HG02763 (cell line): Measurements from ENCODE around the gene ENAH.
"Not testable (repeated sequence)": the region's sequence is repeated elsewhere in the genome, so short reads cannot be mapped to it uniquely, and the experiment has no call there.

Experiments
- ATAC-seq: cut with Tn5 transposase; IDR thresholded peaks from one replicate; pipeline ENCODE4 v1.9.1; 2021; ENCODE audit warnings: mild to moderate bottlenecking, moderate library complexity; ENCODE audit not compliant: unreplicated experiment

Gene ENAH

DNA sequence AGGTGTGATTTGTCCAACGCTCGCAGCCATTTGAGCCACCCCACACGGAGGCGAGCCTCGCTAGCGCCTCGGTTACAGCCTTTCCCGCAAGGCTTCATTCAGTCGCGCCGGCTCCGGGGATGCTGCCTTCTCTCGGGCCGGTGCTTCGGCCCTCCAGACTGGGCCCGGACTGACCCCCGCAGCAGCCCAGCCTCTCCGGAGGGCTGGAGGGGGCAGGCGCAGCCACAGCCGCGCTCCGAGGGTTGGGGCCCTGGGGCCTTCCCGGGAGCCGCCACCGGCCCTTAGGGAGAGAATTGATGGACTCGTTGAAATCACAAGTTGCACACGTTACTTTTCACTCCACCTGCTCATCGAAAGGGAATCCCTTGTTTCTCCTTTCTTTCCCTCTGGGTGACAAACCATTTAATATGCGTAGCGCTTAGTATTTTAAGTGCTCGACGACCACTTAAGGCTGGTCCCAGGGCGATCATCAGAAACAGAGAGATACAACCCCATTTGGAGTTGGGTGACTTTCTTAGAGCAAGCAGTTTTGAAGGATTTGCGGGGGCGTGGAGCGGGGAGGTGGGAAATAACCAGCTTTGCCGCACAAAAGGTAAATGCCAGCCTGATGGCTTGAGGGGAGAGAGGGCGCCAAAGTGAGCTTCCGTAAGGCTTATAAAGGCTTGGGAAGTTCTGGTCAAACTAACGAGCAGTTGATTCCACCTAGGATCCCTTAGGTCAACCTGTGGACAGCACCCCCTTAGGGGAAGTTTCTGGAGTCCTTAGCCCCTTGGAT lies 24.6 kb upstream of the ENAH start:
- ATAC-seq = no peak

DNA sequence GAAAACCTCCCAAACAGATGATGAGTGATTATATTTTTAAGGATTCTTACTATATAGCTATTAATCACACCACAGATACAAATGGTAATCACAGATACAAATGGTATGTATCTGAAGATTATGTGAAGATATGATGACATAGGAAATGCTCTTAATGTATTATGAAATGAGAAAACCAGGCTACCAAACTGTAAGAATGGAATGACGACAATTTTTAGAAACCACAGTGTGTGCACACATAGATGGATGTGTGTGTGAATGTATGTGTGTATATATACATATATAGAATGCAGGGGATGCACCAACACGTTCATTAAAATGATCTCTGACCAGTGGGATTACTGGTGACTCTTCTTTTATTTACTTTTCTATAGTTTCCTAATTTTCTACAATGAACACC lies 21.5 kb upstream of the ENAH start:
- no peak for ATAC-seq

DNA sequence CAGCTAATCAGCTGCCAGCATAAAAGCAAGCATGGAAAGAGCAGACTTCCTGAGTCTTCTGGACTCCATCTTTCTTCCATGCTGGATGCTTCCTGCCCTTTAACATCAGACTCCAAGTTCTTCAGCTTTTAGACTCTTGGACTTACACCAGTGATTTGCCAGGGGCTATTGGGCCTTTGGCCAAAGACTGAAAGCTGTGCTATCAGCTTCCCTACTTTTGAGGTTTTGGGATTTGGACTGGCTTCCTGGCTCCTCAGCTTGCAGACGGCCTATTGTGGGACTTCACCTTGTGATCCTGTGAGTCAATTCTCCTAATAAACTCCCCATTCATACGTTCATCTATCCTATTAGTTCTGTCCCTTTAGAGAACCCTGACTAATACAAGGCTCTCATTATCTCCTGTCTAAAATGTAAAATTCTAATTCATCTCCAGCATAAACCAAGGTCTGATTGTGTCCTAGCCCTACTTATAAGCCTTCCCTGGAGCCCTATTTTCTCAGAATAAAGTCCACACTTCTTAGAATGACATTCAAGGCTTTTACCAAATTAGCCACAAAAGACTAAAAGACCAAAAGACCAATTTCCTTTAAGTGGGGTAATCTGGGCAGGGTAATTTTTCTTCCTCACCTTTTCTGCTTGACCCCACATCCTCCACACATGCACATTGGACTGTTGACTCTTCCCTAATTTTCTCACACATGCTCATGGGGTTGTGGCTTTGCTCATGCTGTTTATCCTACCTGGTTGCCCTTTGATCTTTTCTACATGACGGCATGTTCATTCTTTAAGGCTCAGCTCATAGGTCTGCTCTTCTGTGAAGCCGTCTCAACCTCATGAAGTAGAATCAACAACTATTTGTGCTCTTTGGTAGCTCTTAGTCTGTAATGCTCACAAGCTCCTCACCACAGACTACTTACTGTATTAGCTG lies 18.1 kb upstream of the ENAH start:
- no peak for ATAC-seq

DNA sequence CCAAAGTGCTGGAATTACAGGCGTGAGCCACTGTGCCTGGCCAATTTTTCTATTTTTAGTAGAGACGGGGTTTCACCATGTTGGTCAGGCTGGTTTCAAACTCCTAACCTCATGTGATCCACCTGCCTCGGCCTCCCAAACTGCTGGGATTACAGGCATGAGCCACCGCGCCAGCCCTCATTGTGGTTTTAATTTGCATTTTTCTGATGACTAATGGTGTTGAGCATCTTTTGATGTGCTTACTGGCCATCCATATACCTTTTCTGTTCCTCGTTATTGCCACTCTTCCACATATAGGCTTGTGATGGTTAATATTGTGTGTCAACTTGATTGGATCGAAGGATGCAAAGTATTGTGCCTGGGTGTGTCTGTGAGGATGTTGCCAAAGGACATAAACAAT lies 17.4 kb upstream of the ENAH start:
- ATAC-seq = no peak

DNA sequence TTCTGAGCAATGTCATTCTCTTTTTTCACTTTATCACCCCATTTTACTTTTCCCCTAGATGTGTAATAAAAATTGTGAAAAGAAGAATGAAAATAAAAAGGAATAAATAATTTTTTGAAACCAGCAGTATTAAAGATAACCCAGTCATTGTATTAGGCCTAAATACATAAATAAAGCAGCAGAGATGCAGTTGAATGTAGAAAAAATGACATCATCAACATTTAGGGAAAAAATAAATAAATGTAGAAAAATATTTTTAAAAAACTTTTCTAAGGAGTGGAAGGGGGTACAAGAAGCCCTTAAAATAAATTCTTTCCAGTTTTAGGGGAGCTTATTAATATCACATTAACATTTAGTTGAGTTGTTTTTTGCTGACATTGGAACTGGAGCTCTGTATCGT lies 15.3 kb upstream of the ENAH start:
- ATAC-seq = no peak

DNA sequence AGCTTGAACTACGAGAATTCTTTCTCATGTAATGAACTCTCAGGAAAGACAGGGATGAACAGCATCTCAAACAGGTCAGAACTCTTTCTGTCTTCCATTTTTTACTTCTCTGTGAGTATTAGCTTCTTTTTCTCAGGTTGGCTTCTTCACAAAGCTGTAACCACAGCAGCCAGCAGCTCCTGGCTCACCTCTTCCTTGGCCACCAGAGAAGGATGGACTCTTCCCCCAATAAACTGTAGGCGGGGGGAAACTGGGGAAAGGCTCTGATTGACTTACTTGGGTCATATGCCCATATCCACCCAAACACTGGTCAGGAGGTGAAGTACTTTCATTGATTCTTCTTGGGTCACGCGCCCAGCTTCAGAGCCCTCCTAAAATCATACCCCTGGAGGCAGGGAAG lies 14.4 kb upstream of the ENAH start:
- no peak for ATAC-seq

DNA sequence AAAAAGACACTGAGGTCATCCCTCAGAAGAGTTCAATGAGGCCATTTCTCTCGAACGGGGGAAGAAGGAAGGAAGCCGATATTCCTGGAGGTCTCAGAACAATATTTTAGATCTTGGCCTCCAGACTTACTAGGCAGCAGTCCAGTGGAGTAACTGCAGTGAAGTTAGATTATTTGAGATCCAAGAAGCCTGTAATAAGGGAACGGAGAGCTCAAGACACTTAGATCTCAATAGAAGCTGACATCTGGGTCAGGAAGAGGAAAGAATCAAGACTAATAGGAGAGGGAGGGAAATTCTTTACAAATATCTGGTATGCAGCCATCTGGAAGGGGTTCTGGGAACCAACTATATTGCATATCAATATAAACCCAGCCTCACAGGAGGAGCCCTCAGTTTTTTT lies 13.6 kb upstream of the ENAH start:
- no peak for ATAC-seq

DNA sequence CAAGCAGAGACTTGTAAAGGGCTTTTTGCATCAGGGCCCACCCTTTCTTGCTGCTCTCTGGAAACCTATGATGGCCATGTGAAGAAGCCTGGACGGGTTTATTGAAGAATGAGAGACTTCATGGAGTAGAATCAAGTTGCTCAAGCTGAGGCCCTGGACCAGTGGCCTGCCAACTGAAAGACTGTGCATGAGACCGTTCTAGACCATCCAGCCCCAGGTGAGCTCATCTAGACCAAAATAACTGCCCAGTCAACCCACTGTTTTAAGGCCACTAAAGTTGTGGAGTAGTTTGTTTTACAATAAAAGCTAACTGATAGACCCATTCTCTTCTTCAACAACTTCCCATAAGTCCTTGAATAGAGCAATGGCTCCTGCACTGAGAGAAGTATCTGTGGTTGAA lies 11.8 kb upstream of the ENAH start:
- ATAC-seq = no peak

DNA sequence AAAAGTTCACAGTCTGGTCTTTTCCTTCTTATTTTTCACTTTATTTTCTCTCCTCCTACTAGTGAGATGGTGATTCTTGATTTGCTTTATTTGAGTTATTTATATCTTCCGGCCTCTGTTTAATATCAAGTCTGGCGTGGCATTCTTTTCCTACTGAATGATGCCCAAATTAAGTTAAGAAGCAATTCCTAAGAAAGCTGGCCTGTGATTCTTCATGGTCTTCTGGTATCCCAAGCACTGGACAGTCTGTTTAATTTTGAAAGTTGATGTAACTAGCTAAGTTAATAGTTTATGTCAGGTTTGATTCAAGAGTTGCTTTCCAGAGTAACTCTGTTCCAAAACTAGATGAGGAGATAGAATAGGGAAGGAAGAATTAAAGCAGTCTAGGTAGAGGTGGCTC lies 9.2 kb upstream of the ENAH start:
- no peak for ATAC-seq

DNA sequence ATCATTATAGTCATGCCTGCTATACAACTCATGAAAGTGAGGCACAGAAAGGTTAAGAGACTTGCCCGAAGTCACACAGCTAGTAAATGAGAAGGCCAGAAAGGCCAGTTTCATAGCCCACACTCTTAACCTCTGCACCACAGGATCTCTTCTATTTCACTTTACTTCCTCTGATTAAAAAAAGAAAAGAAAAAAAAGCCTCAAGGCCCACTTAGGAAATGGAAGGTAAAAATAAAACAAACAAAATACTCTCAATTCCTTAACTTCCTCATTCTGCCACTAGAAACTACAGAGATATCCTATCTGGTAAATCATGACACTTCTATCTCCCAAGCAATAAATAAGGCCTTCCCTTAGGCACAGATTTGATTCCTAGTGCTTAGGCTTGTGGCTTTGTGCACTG lies 7.6 kb upstream of the ENAH start:
- ATAC-seq = no peak

DNA sequence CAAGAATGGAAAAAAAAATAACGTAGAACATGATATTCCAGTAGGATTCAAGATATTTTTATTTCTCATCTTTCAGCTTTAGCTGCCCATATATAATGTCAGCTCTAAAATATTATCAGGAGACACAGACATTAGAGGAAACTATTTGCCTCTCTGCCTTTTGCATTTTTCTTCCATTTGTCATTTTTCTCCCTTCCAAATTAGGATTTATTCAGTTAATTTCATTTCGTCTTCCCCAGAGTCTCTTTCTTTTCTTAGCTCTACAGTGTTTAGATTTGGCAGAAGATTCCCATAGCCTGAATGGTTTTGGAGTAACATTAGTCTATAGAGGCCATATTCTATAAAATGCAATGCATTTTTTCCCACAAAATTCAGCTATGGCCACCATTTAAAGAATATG lies 5.1 kb upstream of the ENAH start:
- ATAC-seq = no peak

DNA sequence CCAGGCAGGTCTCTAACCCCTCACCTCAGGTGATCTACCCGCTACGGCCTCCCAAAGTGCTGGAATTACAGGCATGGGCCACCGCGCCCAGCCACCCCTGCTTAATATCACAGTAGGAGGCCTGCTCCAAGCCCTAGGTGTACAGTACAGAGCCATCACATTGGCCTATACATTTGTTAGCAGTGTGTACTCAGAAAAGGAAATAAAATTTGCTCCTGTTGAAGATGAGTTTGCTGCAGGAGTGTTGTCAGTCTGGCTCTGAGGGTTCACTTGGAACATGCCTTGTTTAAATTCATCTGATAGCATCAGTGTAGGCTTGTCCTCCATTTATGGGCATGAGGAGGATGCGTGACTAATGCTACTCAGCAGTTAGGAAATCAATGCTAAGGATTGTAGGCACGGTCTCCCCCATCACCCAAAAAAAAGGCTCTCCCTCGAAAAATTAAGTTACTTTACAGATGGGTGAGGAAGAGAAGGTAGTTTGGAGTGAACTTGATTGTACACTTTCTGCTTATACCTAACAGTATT lies 4.6 kb upstream of the ENAH start:
- ATAC-seq = no peak

DNA sequence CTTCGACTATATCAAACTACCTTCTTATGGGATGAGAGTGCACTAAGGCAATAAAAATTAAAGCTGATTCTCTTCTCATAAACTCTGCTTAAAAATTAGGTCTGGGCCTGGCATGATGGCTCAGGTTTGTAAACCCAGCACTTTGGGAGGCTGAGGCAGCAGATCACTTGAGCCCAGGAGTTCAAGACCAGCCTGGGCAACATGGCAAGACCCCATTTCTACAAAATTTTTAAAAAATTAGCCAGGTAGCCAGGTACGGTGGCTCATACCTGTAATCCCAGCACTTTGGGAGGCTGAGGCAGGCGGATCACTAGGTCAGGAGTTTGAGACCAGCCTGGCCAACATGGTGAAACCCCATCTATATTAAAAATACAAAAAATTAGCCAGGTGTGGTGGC lies 3.3 kb upstream of the ENAH start:
- not testable (repeated sequence) for ATAC-seq

DNA sequence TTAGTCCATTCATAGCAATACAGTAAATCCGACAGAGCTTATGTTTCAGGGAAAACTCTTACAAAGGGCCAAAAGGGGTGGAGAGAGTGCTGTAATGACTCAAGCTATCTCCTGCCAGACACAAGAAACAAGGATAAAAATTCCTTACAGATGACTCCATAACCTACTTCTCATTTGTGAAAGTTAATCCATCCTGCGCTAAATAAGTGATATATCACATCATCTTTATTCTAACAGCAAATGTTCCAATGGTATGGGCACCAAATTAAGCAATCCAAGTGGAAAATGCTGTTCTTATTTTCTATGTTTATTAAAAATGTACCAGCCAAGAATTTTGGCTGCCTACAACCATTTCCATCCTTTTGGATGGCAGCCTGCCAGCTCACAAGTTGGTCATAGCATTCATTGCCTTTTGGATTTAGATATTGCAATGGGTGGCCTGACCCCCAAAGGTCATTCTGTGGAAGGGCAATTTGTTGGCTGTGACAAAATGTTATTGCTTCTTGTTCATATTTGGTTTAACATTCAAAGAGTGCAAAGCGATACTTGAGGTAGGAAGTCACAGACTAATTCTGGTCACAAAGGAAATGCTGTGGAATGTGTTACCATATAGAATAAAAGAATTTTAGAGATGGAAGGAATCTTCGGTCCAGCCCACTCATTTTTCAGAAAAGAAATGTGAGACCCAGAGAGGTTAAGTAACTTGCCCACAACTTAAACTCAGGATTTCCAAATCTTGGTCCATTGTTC lies 2.8 kb upstream of the ENAH start:
- ATAC-seq = no peak

DNA sequence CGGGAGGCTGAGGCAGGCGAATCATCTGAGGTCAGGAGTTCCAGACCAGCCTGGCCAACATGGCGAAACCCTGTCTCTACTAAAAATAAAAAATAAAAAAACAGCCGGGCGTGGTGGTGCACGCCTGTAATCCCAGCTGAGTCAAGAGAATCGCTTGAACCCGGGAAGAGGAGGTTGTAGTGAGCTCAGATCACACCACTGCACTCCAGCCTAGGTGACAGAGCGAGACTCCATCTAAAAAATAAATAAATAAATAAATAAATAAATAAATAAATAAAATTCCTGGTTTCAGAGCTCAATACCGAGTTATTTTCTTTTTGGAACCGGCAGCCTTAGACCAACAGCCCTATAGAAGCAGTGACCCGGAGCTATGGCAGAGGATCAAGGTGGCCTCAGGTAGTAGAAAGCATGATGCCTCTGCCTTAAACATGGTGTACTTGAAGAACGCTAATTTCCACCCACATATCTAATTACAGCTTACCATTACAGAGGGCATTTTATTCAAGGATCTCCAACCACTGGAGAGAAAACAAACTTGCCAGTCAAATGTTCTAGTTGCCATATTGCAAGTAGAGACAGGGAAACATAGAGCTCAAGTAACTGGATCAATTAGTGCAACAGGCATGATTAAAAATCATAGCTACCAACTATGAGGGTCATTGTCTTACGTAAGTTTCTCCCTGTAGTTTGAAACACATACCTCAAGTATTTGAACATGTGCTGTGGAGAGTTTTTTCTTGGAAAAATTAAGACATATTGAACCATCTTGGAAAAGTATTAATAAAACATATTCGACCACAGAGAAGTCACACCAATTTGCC lies 2.0 kb upstream of the ENAH start:
- ATAC-seq = no peak

DNA sequence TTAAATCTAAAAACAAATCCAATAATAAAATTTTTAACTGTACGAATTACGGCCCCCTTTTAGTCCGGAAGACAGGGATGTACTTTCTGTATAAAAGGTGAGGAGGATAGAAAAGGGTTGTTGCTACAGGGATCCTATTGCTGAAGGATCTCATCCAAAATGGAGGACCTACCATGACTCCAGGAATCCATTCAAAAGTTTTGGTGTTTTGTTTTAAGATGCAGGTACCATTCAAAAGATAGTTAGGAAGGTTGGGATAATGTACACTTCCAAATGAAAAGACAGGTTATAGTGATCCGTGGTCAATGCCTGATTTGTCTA lies 1.3 kb upstream of the ENAH start:
- no peak for ATAC-seq

DNA sequence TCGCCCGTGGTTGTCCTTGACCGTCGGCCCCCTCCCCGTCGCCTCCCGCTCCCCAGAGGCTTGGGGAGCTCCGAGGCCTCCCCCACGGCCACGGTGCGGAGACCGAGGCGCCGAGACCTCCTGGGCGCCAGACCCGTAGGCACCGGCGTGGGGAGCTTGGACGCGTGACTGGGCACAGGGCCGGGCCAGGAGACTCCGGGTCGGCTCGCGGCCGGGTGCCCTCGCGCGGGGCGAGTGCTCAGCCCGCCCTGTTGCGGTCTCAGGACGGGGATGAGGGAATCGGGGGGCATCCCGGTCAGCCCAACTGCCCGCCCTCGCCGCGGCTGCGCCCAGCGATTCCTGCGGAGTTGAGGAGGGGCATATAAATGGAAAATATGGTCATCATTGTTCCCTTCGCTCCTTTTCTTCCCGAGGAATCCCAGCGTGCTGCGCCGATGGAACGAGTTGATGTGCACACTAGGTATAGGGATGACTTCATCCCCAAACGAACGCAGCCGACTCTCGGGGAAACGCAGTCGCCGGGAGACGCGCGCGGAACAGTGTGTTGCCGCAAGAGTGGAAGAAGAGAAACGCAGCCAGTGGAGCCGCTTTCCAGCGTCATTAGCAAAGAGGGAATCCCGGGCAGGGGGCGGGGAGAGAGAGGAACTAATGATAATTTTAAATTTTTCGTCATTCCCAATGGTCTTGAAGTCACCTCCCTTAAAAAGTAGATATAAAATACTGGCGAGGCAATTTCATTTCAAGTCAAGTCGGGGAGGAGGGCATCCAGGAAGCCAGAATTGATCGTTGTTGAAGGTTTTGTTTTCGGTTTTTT lies 747 bp upstream of the ENAH start:
- no peak for ATAC-seq

DNA sequence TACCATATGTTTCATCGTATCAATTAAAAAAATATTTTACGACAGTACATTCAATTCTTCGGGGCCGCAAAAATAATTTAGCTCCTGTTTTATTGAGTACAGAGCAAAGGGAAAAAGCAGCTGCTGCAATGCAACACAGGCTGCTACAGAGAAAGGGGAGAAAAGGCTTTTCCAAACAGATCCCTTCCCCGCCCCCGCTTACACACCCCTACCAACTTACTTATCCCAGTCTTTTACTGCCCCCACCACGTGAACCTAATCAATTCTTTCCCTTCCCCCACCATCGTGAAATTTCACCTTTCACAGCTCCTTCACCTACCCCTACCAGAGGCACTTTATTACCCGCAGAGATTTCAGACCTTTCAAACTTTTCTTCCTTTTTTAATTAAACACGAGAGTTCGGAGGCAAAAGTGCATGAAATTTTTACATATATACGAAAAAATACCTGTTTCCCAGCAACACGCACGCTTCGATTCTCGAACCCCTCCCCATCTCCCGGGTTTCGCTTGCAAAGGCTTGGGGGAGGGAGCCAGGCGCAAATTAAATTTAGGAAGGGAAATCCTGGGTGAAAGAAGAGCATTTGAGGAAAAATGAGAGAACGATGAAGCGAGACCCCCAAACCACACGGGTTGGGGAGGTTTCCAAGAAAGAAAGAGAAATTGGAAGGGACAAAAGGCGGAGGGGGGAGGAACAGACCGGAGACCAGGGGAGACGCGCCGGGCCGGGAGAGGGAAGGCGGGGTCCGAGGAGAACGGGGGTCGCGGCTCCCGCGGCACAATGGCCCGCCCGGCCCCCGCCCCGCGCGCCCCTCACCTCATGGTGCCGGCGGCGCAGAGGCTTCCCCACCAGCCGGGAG lies 823 bp downstream of the ENAH start:
- ATAC-seq = no peak

DNA sequence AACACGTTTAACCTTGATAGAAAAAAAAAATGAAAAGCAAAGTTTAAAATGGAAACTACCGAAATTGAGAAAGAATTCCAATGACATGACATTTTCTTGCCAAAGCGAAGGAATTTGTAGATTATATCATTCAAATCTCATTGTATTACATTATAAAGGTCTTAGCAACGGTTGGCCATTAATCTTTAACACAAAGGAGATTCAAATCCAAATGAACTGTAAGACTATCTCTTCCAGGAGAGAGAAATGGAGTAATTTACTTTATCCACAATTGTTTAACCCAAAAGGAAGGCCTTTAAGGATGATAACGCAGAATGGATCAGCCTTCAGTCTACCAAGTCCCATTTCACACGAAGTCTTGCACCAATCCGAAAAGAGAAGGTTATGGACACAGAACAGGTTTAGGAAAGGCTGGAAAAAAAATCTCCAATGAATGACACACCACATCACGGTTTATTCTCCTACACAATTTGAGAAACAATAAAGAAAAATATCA lies 1.5 kb downstream of the ENAH start:
- no peak for ATAC-seq
